ENCODE data around the gene KIFC3.

The KIFC3 gene

GRCh38 chr16:57823836-57824235 is 21.5 kb upstream of the KIFC3 start:
- Histone ChIP-seq H3K9me3 (ENCODE audit: insufficient read depth, low read length) (no peaks in the 10 kb centered on the region), H3K9ac (ENCODE audit: low read length) (no peak overlapping the region), H4K20me1 (ENCODE audit: insufficient read depth, low read length) (no peaks in the 10 kb centered on the region), H3K4me1 (ENCODE audit: low read length) (no peaks in the 10 kb centered on the region), H3K79me2 (ENCODE audit: low read length) (no peaks in the 10 kb centered on the region), H3K36me3 (replicated peaks; ENCODE audit: low read depth, low read length) (no peaks in the 10 kb centered on the region), H2AFZ (ENCODE audit: low read depth, low read length) (no peak overlapping the region), H3K4me2 (ENCODE audit: low read length) (no peak overlapping the region), H3K27ac (ENCODE audit: low read length) (no peak overlapping the region), H3K4me3 (ENCODE audit: low read length) (no peak overlapping the region), H3K27me3 (ENCODE audit: low read depth, low read length) (peaks cover 28% of the 10 kb centered on the region)
- TF ChIP-seq EZH2phosphoT487 (IDR thresholded peaks at IDR 0.05; ENCODE audit: low read depth) (no peak), CTCF (IDR thresholded peaks at IDR 0.05; ENCODE audit: low read depth, low read length) (no peak)

- TF ChIP-seq EZH2phosphoT487 (IDR thresholded peaks at IDR 0.05; ENCODE audit: low read depth) (no peak), CTCF (IDR thresholded peaks at IDR 0.05; ENCODE audit: low read depth, low read length) (no peak)
- no peaks in the 10 kb centered on the region for H3K79me2 ChIP-seq (ENCODE audit: low read length)
- H3K9ac ChIP-seq (ENCODE audit: low read length), result no peak overlapping the region
- no peaks in the 10 kb centered on the region for H4K20me1 ChIP-seq (ENCODE audit: insufficient read depth, low read length)
- no peak overlapping the region for H3K4me2 ChIP-seq (ENCODE audit: low read length)
- H2AFZ ChIP-seq (ENCODE audit: low read depth, low read length), result no peak overlapping the region
- H3K36me3 ChIP-seq (replicated peaks; ENCODE audit: low read depth, low read length), result no peaks in the 10 kb centered on the region
- H3K4me3 ChIP-seq (ENCODE audit: low read length), result no peak overlapping the region
- no peaks in the 10 kb centered on the region for H3K9me3 ChIP-seq (ENCODE audit: insufficient read depth, low read length)
- no peaks in the 10 kb centered on the region for H3K4me1 ChIP-seq (ENCODE audit: low read length)
- H3K27me3 ChIP-seq (ENCODE audit: low read depth, low read length), result peaks cover 28% of the 10 kb centered on the region
- no peak overlapping the region for H3K27ac ChIP-seq (ENCODE audit: low read length)
These were observed 20.6 kb upstream of the KIFC3 start for GRCh38 chr16:57822856-57823255.

- H2AFZ ChIP-seq (ENCODE audit: low read depth, low read length), result no peak overlapping the region
- TF ChIP-seq CTCF (IDR thresholded peaks at IDR 0.05; ENCODE audit: low read depth, low read length), result no peak
- no peak for TF ChIP-seq EZH2phosphoT487 (IDR thresholded peaks at IDR 0.05; ENCODE audit: low read depth)
- H4K20me1 ChIP-seq (ENCODE audit: insufficient read depth, low read length), result no peaks in the 10 kb centered on the region
- no peaks in the 10 kb centered on the region for H3K9me3 ChIP-seq (ENCODE audit: insufficient read depth, low read length)
- no peak overlapping the region for H3K4me2 ChIP-seq (ENCODE audit: low read length)
- H3K36me3 ChIP-seq (replicated peaks; ENCODE audit: low read depth, low read length), result no peaks in the 10 kb centered on the region
- no peaks in the 10 kb centered on the region for H3K79me2 ChIP-seq (ENCODE audit: low read length)
- peaks cover 28% of the 10 kb centered on the region for H3K27me3 ChIP-seq (ENCODE audit: low read depth, low read length)
- no peak overlapping the region for H3K27ac ChIP-seq (ENCODE audit: low read length)
- no peak overlapping the region for H3K4me3 ChIP-seq (ENCODE audit: low read length)
- H3K9ac ChIP-seq (ENCODE audit: low read length), result no peak overlapping the region
- H3K4me1 ChIP-seq (ENCODE audit: low read length), result no peaks in the 10 kb centered on the region
These were observed 19.8 kb upstream of the KIFC3 start for GRCh38 chr16:57822018-57822553.

- H3K4me2 ChIP-seq (ENCODE audit: low read length), result no peak overlapping the region
These were observed 19.1 kb upstream of the KIFC3 start for GRCh38 chr16:57821149-57821971.

More at GRCh38 chr16:57821149-57821971, 19.1 kb upstream of the KIFC3 start:
- H3K27ac ChIP-seq (ENCODE audit: low read length), result no peak overlapping the region
- peaks cover 28% of the 10 kb centered on the region for H3K27me3 ChIP-seq (ENCODE audit: low read depth, low read length)
- no peak overlapping the region for H3K9ac ChIP-seq (ENCODE audit: low read length)
- H3K79me2 ChIP-seq (ENCODE audit: low read length), result no peaks in the 10 kb centered on the region
- TF ChIP-seq CTCF (IDR thresholded peaks at IDR 0.05; ENCODE audit: low read depth, low read length) (no peak), EZH2phosphoT487 (IDR thresholded peaks at IDR 0.05; ENCODE audit: low read depth) (no peak)
- no peaks in the 10 kb centered on the region for H3K9me3 ChIP-seq (ENCODE audit: insufficient read depth, low read length)
- no peaks in the 10 kb centered on the region for H3K4me1 ChIP-seq (ENCODE audit: low read length)
- no peak overlapping the region for H2AFZ ChIP-seq (ENCODE audit: low read depth, low read length)
- H3K4me3 ChIP-seq (ENCODE audit: low read length), result no peak overlapping the region
- no peaks in the 10 kb centered on the region for H3K36me3 ChIP-seq (replicated peaks; ENCODE audit: low read depth, low read length)
- no peaks in the 10 kb centered on the region for H4K20me1 ChIP-seq (ENCODE audit: insufficient read depth, low read length)

Measured in OCI-LY3 (cell line).